SK-N-SH (cell line): Measurements from ENCODE around the gene ANXA7.

ENCODE experiments used
- CTCF ChIP-seq: fragments of 200-600 bp; sonication (generic); IDR thresholded peaks from 2 replicates; pipeline ENCODE4 v1.6.1; 2017; ENCODE audit warnings: antibody characterized with exemption, mild to moderate bottlenecking, moderate library complexity
- EZH2phosphoT487 ChIP-seq: fragments of 200-600 bp; sonication (generic); IDR thresholded peaks from 2 replicates; pipeline ENCODE4 v1.6.1; 2017; ENCODE audit warnings: low read depth, mixed run types, mild to moderate bottlenecking, antibody characterized with exemption, moderate library complexity, borderline replicate concordance
- TAF1 ChIP-seq: IDR thresholded peaks from 2 replicates; pipeline ENCODE4 v1.6.1; 2012; ENCODE audit warnings: low read depth, mild to moderate bottlenecking, low read length, moderate library complexity, borderline replicate concordance

GRCh38 chr10:73357166-73357565, 56.7 kb downstream of the ANXA7 start:
- TF ChIP-seq CTCF (no peak), EZH2phosphoT487 (no peak), TAF1 (no peak)
